SU-DHL-6 (cell line): Measurements from ENCODE around the gene TANGO2.

ENCODE experiments used
- H2AFZ ChIP-seq: fragments of 200-600 bp; sonication (generic); 2 replicates; pipeline ENCODE4 v1.6.1; 2014; ENCODE audit warnings: low read depth, mild to moderate bottlenecking, moderate library complexity, mixed read lengths, antibody characterized with exemption, low read length; ENCODE audit not compliant: severe bottlenecking
- H3F3A ChIP-seq: fragments of 200-600 bp; shearing (Covaris generic); 2 replicates; pipeline ENCODE4 v1.6.0; 2016; ENCODE audit warnings: antibody characterized with exemption, mild to moderate bottlenecking; ENCODE audit not compliant: insufficient read depth
- H3K27ac ChIP-seq: fragments of 200-600 bp; sonication (generic); 2 replicates; pipeline ENCODE4 v1.5.1; 2016; ENCODE audit warnings: low read depth, mild to moderate bottlenecking, low read length, moderate library complexity, mixed read lengths
- H3K27me3 ChIP-seq: fragments of 200-600 bp; sonication (generic), shearing (Covaris generic); 2 replicates; pipeline ENCODE4 v1.6.0; 2014; ENCODE audit warnings: mild to moderate bottlenecking, low read length
- H3K36me3 ChIP-seq: fragments of 200-600 bp; sonication (generic); 2 replicates; pipeline ENCODE4 v1.6.1; 2014; ENCODE audit warnings: mild to moderate bottlenecking, low read length, mixed read lengths
- H3K4me2 ChIP-seq: fragments of 300-600, 200-600 bp; shearing (Covaris generic), sonication (generic); 2 replicates; pipeline ENCODE4 v1.6.0; 2014; ENCODE audit warnings: low read length, low read depth, mild to moderate bottlenecking; ENCODE audit not compliant: poor library complexity, severe bottlenecking
- H3K4me3 ChIP-seq: fragments of 200-600 bp; sonication (generic); 2 replicates; pipeline ENCODE4 v1.5.1; 2014; ENCODE audit warnings: antibody characterized with exemption, low read length, mild to moderate bottlenecking, mixed read lengths; ENCODE audit not compliant: insufficient read depth, poor library complexity, severe bottlenecking
- H3K79me2 ChIP-seq: fragments of 200-600 bp; sonication (generic); 2 replicates; pipeline ENCODE4 v1.6.1; 2014; ENCODE audit warnings: mild to moderate bottlenecking, low read length, moderate library complexity; ENCODE audit not compliant: insufficient read depth
- H3K9ac ChIP-seq: fragments of 200-600 bp; sonication (generic); 2 replicates; pipeline ENCODE4 v1.7.0; 2014; ENCODE audit warnings: mild to moderate bottlenecking, low read length
- H3K9me2 ChIP-seq: fragments of 200-600 bp; sonication (generic); replicated peaks from 2 replicates; pipeline ENCODE4 v1.6.1; 2014; ENCODE audit warnings: low read length; ENCODE audit not compliant: insufficient read depth
- H3K9me3 ChIP-seq: fragments of 200-600 bp; sonication (generic); 2 replicates; pipeline ENCODE4 v1.6.1; 2014; ENCODE audit warnings: low read length, mixed read lengths; ENCODE audit not compliant: insufficient read depth
- H4K20me1 ChIP-seq: fragments of 200-600 bp; sonication (generic); 2 replicates; pipeline ENCODE4 v1.6.1; 2014; ENCODE audit warnings: low read depth, mild to moderate bottlenecking, antibody characterized with exemption, low read length, moderate library complexity, mixed read lengths
- CTCF ChIP-seq: fragments of 200-600 bp; sonication (generic); IDR thresholded peaks from one replicate; pipeline ENCODE4 v1.5.1; 2017; ENCODE audit warnings: antibody characterized with exemption, mild to moderate bottlenecking, low read length, moderate library complexity; ENCODE audit not compliant: insufficient read depth, poor library complexity, severe bottlenecking
- EZH2phosphoT487 ChIP-seq: fragments of 200-600 bp; sonication (generic), shearing (Covaris generic); conservative IDR thresholded peaks from 2 replicates; pipeline ENCODE4 v1.6.1; 2018; ENCODE audit warnings: mild to moderate bottlenecking, antibody characterized with exemption, low read length, moderate library complexity, mixed read lengths

Gene TANGO2

GRCh38 chr22:20111689-20112622 is 91.0 kb downstream of the TANGO2 start:
- Histone ChIP-seq H3K4me2 (no peak overlapping the region), H3K27me3 (no peaks in the 10 kb centered on the region), H3F3A (peaks cover 15% of the 10 kb centered on the region), H3K9me3 (no peaks in the 10 kb centered on the region), H3K36me3 (no peaks in the 10 kb centered on the region), H4K20me1 (no peaks in the 10 kb centered on the region), H3K79me2 (peaks cover 12% of the 10 kb centered on the region; the same call in 1 of the 2 replicates), H3K27ac (peak overlapping the region; percentile 32; the same call in 1 of the 2 replicates), H2AFZ (no peak overlapping the region), H3K4me3 (no peak overlapping the region), H3K9me2 (no peaks in the 10 kb centered on the region), H3K9ac (no peak overlapping the region)
- TF ChIP-seq CTCF (no peak), EZH2phosphoT487 (no peak)

GRCh38 chr22:20112623-20113511 is 92.0 kb downstream of the TANGO2 start:
- TF ChIP-seq CTCF (no peak), EZH2phosphoT487 (no peak)
- Histone ChIP-seq H2AFZ (no peak overlapping the region), H3K4me3 (no peak overlapping the region), H3K9me2 (no peaks in the 10 kb centered on the region), H3K4me2 (no peak overlapping the region), H3K36me3 (no peaks in the 10 kb centered on the region), H3K9ac (no peak overlapping the region), H3K27me3 (no peaks in the 10 kb centered on the region), H3F3A (peaks cover 15% of the 10 kb centered on the region), H4K20me1 (no peaks in the 10 kb centered on the region), H3K27ac (no peak overlapping the region), H3K79me2 (peaks cover 14% of the 10 kb centered on the region), H3K9me3 (no peaks in the 10 kb centered on the region)

GRCh38 chr22:20113551-20114310 is 92.8 kb downstream of the TANGO2 start:
- Histone ChIP-seq H3K4me2 (no peak overlapping the region), H3K27ac (no peak overlapping the region), H4K20me1 (no peaks in the 10 kb centered on the region), H3K9ac (no peak overlapping the region), H3K79me2 (peaks cover 23% of the 10 kb centered on the region), H3K27me3 (no peaks in the 10 kb centered on the region), H3K9me3 (no peaks in the 10 kb centered on the region), H3K4me3 (no peak overlapping the region), H3K36me3 (no peaks in the 10 kb centered on the region), H3K9me2 (no peaks in the 10 kb centered on the region), H2AFZ (no peak overlapping the region), H3F3A (peaks cover 15% of the 10 kb centered on the region)
- TF ChIP-seq CTCF (no peak), EZH2phosphoT487 (no peak)
